ENCODE results near the gene TPP1.

- no peak for TF ChIP-seq CTCF (IDR thresholded peaks at IDR 0.05)
- no peak for TF ChIP-seq ZFX (IDR thresholded peaks at IDR 0.05; ENCODE audit: borderline replicate concordance)
Measured at GRCh38 chr11:6599881-6600390, 19.3 kb downstream of the TPP1 start.

All from 22Rv1 (cell line).